HT-29 (cell line): Measurements from ENCODE around the gene RAB31. TPM values are rescaled to one million over a fixed set of nuclear protein-coding genes. Genes with fewer than 3 reads are reported as not detected.
"Not testable (repeated sequence)": the region's sequence is repeated elsewhere in the genome, so short reads cannot be mapped to it uniquely, and the experiment has no call there.

ENCODE experiments used
- DNase-seq: peaks from one replicate; pipeline ENCODE4 v3.0.0-alpha.2; 2015; ENCODE audit warnings: low spot score
- total RNA-seq: library from RNA; depleted of rRNA; stranded (reverse); fragments of >200 nt; shearing (Covaris generic); gene quantifications from 2 replicates; pipeline ENCODE4 v1.2.3, GENCODE V29; 2014; rRNA removed

Gene RAB31
- total RNA-seq = 1.7 and 1.9 TPM in 2 replicates

- no peak for DNase-seq
Measured at GRCh38 chr18:9708057-9708433, at the start of gene RAB31. RAB31 (plus strand) TSS chr18:9708301; CDS start chr18:9708406, 105 bp downstream.

- no peak for DNase-seq
Measured at GRCh38 chr18:9659499-9660375, 48.4 kb upstream of the RAB31 start.

GRCh38 chr18:9661564-9661963 lies 46.5 kb upstream of the RAB31 start:
- DNase-seq = no peak

GRCh38 chr18:9663377-9663776 lies 44.7 kb upstream of the RAB31 start:
- no peak for DNase-seq

GRCh38 chr18:9665314-9665713 lies 42.8 kb upstream of the RAB31 start:
- no peak for DNase-seq

GRCh38 chr18:9666548-9666947 lies 41.6 kb upstream of the RAB31 start:
- no peak for DNase-seq

- no peak for DNase-seq
Measured at GRCh38 chr18:9669016-9669415, 39.1 kb upstream of the RAB31 start.

GRCh38 chr18:9671214-9671613 lies 36.9 kb upstream of the RAB31 start:
- no peak for DNase-seq

GRCh38 chr18:9673296-9674251 lies 34.5 kb upstream of the RAB31 start:
- DNase-seq = peak; percentile 98

- not testable (repeated sequence) for DNase-seq
Measured at GRCh38 chr18:9678216-9678615, 29.9 kb upstream of the RAB31 start.

GRCh38 chr18:9679125-9679524 lies 29.0 kb upstream of the RAB31 start:
- no peak for DNase-seq

GRCh38 chr18:9681217-9681616 lies 26.9 kb upstream of the RAB31 start:
- no peak for DNase-seq

GRCh38 chr18:9682572-9682971 lies 25.5 kb upstream of the RAB31 start:
- no peak for DNase-seq

- peak; percentile 84 for DNase-seq
Measured at GRCh38 chr18:9683418-9684396, 24.4 kb upstream of the RAB31 start.

- DNase-seq = no peak
Measured at GRCh38 chr18:9684881-9685614, 23.1 kb upstream of the RAB31 start.

GRCh38 chr18:9685615-9685890 lies 22.5 kb upstream of the RAB31 start:
- DNase-seq = no peak

GRCh38 chr18:9688036-9688741 lies 19.9 kb upstream of the RAB31 start:
- no peak for DNase-seq

GRCh38 chr18:9689253-9689652 lies 18.8 kb upstream of the RAB31 start:
- no peak for DNase-seq

GRCh38 chr18:9690418-9691188 lies 17.5 kb upstream of the RAB31 start:
- DNase-seq = no peak
